ENCODE data around the gene ATP6V0A1.

ATP6V0A1 gene

GRCh38 chr17:42560246-42560645 is 101.6 kb downstream of the ATP6V0A1 start:
- Histone ChIP-seq H3K9ac (ENCODE audit: low read depth in 1 of 2, low read length in 2 of 2) (no peak overlapping the region), H3K4me1 (ENCODE audit: control insufficient read depth in 2 of 2, insufficient read depth in 2 of 2, low read length in 2 of 2) (peaks cover 26 to 36% of the 10 kb centered on the region in 2 donors), H3K9me3 (ENCODE audit: control insufficient read depth in 2 of 2, low read length in 2 of 2) (no peaks in the 10 kb centered on the region), H3K27me3 (ENCODE audit: control insufficient read depth in 2 of 2, insufficient read depth in 2 of 2, low read length in 2 of 2) (no peaks in the 10 kb centered on the region), H3K4me3 (ENCODE audit: low read length in 2 of 2) (no peak overlapping the region), H3K36me3 (ENCODE audit: control insufficient read depth in 2 of 2, insufficient read depth in 2 of 2, low read length in 2 of 2) (peaks cover 13 to 17% of the 10 kb centered on the region in 2 donors), H3K27ac (ENCODE audit: low read depth in 2 of 2, low read length in 2 of 2) (no peak overlapping the region)

GRCh38 chr17:42561897-42562387 is 103.3 kb downstream of the ATP6V0A1 start, which contains the start of gene COASY:
Gene COASY, plus strand, starts transcription at chr17:42562148. Its CDS starts 475 bp downstream, at chr17:42562623.
- Histone ChIP-seq H3K9ac (ENCODE audit: low read depth in 1 of 2, low read length in 2 of 2) (peak within 1 kb of the TSS; percentile 72 to 92), H3K4me1 (ENCODE audit: control insufficient read depth in 2 of 2, insufficient read depth in 2 of 2, low read length in 2 of 2) (peaks cover 31 to 41% of the 10 kb centered on the region in 2 donors)

GRCh38 chr17:42562388-42563142 is 103.9 kb downstream of the ATP6V0A1 start:
- Histone ChIP-seq H3K4me1 (ENCODE audit: control insufficient read depth in 2 of 2, insufficient read depth in 2 of 2, low read length in 2 of 2) (peaks cover 31 to 43% of the 10 kb centered on the region in 2 donors), H3K4me3 (ENCODE audit: low read length in 2 of 2) (peak overlapping the region; percentile 69 to 97), H3K27ac (ENCODE audit: low read depth in 2 of 2, low read length in 2 of 2) (peak overlapping the region; percentile 79 to 80), H3K9me3 (ENCODE audit: control insufficient read depth in 2 of 2, low read length in 2 of 2) (no peaks in the 10 kb centered on the region), H3K27me3 (ENCODE audit: control insufficient read depth in 2 of 2, insufficient read depth in 2 of 2, low read length in 2 of 2) (no peaks in the 10 kb centered on the region), H3K9ac (ENCODE audit: low read depth in 1 of 2, low read length in 2 of 2) (peak overlapping the region; percentile 72 to 92), H3K36me3 (ENCODE audit: control insufficient read depth in 2 of 2, insufficient read depth in 2 of 2, low read length in 2 of 2) (peaks cover 22 to 27% of the 10 kb centered on the region in 2 donors)

More at GRCh38 chr17:42561897-42562387, 103.3 kb downstream of the ATP6V0A1 start, which contains the start of gene COASY:
- H3K9me3 ChIP-seq (ENCODE audit: control insufficient read depth in 2 of 2, low read length in 2 of 2), result no peaks in the 10 kb centered on the region
- no peaks in the 10 kb centered on the region for H3K27me3 ChIP-seq (ENCODE audit: control insufficient read depth in 2 of 2, insufficient read depth in 2 of 2, low read length in 2 of 2)
- H3K4me3 ChIP-seq (ENCODE audit: low read length in 2 of 2), result peak within 1 kb of the TSS; percentile 69 to 97
- peak within 1 kb of the TSS; percentile 79 to 80 for H3K27ac ChIP-seq (ENCODE audit: low read depth in 2 of 2, low read length in 2 of 2)
- H3K36me3 ChIP-seq (ENCODE audit: control insufficient read depth in 2 of 2, insufficient read depth in 2 of 2, low read length in 2 of 2), result peaks cover 22 to 27% of the 10 kb centered on the region in 2 donors

GRCh38 chr17:42563143-42563509 is 104.4 kb downstream of the ATP6V0A1 start:
- Histone ChIP-seq H3K9ac (ENCODE audit: low read depth in 1 of 2, low read length in 2 of 2) (peak overlapping the region; percentile 72 to 92), H3K4me1 (ENCODE audit: control insufficient read depth in 2 of 2, insufficient read depth in 2 of 2, low read length in 2 of 2) (peaks cover 35 to 46% of the 10 kb centered on the region in 2 donors), H3K36me3 (ENCODE audit: control insufficient read depth in 2 of 2, insufficient read depth in 2 of 2, low read length in 2 of 2) (peaks cover 22 to 27% of the 10 kb centered on the region in 2 donors), H3K27me3 (ENCODE audit: control insufficient read depth in 2 of 2, insufficient read depth in 2 of 2, low read length in 2 of 2) (no peaks in the 10 kb centered on the region), H3K9me3 (ENCODE audit: control insufficient read depth in 2 of 2, low read length in 2 of 2) (no peaks in the 10 kb centered on the region), H3K27ac (ENCODE audit: low read depth in 2 of 2, low read length in 2 of 2) (peak overlapping the region in 1 of 2 donors; percentile 79), H3K4me3 (ENCODE audit: low read length in 2 of 2) (peak overlapping the region; percentile 69 to 97)

- H3K36me3 ChIP-seq (ENCODE audit: control insufficient read depth in 2 of 2, insufficient read depth in 2 of 2, low read length in 2 of 2), result peaks cover 24 to 30% of the 10 kb centered on the region in 2 donors
- H3K27ac ChIP-seq (ENCODE audit: low read depth in 2 of 2, low read length in 2 of 2), result no peak overlapping the region
- no peaks in the 10 kb centered on the region for H3K27me3 ChIP-seq (ENCODE audit: control insufficient read depth in 2 of 2, insufficient read depth in 2 of 2, low read length in 2 of 2)
- H3K4me1 ChIP-seq (ENCODE audit: control insufficient read depth in 2 of 2, insufficient read depth in 2 of 2, low read length in 2 of 2), result peaks cover 38 to 50% of the 10 kb centered on the region in 2 donors
- H3K4me3 ChIP-seq (ENCODE audit: low read length in 2 of 2), result peak overlapping the region; percentile 69 to 97
- no peaks in the 10 kb centered on the region for H3K9me3 ChIP-seq (ENCODE audit: control insufficient read depth in 2 of 2, low read length in 2 of 2)
- H3K9ac ChIP-seq (ENCODE audit: low read depth in 1 of 2, low read length in 2 of 2), result peak overlapping the region in 1 of 2 donors; percentile 72
Observed at GRCh38 chr17:42563543-42563942, 104.9 kb downstream of the ATP6V0A1 start.

GRCh38 chr17:42563950-42564349 is 105.3 kb downstream of the ATP6V0A1 start:
- H3K4me1 ChIP-seq (ENCODE audit: control insufficient read depth in 2 of 2, insufficient read depth in 2 of 2, low read length in 2 of 2), result peaks cover 38 to 51% of the 10 kb centered on the region in 2 donors
- no peaks in the 10 kb centered on the region for H3K27me3 ChIP-seq (ENCODE audit: control insufficient read depth in 2 of 2, insufficient read depth in 2 of 2, low read length in 2 of 2)
- H3K9ac ChIP-seq (ENCODE audit: low read depth in 1 of 2, low read length in 2 of 2), result peak overlapping the region in 1 of 2 donors; percentile 72
- H3K9me3 ChIP-seq (ENCODE audit: control insufficient read depth in 2 of 2, low read length in 2 of 2), result no peaks in the 10 kb centered on the region
- peak overlapping the region; percentile 69 to 97 for H3K4me3 ChIP-seq (ENCODE audit: low read length in 2 of 2)
- H3K27ac ChIP-seq (ENCODE audit: low read depth in 2 of 2, low read length in 2 of 2), result no peak overlapping the region
- peaks cover 28 to 34% of the 10 kb centered on the region in 2 donors for H3K36me3 ChIP-seq (ENCODE audit: control insufficient read depth in 2 of 2, insufficient read depth in 2 of 2, low read length in 2 of 2)

- H3K9me3 ChIP-seq (ENCODE audit: control insufficient read depth in 2 of 2, low read length in 2 of 2), result no peaks in the 10 kb centered on the region
- no peak overlapping the region for H3K4me3 ChIP-seq (ENCODE audit: low read length in 2 of 2)
- peaks cover 38 to 44% of the 10 kb centered on the region in 2 donors for H3K36me3 ChIP-seq (ENCODE audit: control insufficient read depth in 2 of 2, insufficient read depth in 2 of 2, low read length in 2 of 2)
- no peak overlapping the region for H3K9ac ChIP-seq (ENCODE audit: low read depth in 1 of 2, low read length in 2 of 2)
- peaks cover 34 to 44% of the 10 kb centered on the region in 2 donors for H3K4me1 ChIP-seq (ENCODE audit: control insufficient read depth in 2 of 2, insufficient read depth in 2 of 2, low read length in 2 of 2)
- H3K27ac ChIP-seq (ENCODE audit: low read depth in 2 of 2, low read length in 2 of 2), result no peak overlapping the region
- no peaks in the 10 kb centered on the region for H3K27me3 ChIP-seq (ENCODE audit: control insufficient read depth in 2 of 2, insufficient read depth in 2 of 2, low read length in 2 of 2)
Observed at GRCh38 chr17:42564815-42565522, 106.3 kb downstream of the ATP6V0A1 start.

- H3K27ac ChIP-seq (ENCODE audit: low read depth in 2 of 2, low read length in 2 of 2), result peak overlapping the region in 1 of 2 donors; percentile 97
- peaks cover 44 to 48% of the 10 kb centered on the region in 2 donors for H3K36me3 ChIP-seq (ENCODE audit: control insufficient read depth in 2 of 2, insufficient read depth in 2 of 2, low read length in 2 of 2)
- H3K27me3 ChIP-seq (ENCODE audit: control insufficient read depth in 2 of 2, insufficient read depth in 2 of 2, low read length in 2 of 2), result no peaks in the 10 kb centered on the region
- no peak overlapping the region for H3K9ac ChIP-seq (ENCODE audit: low read depth in 1 of 2, low read length in 2 of 2)
- no peaks in the 10 kb centered on the region for H3K9me3 ChIP-seq (ENCODE audit: control insufficient read depth in 2 of 2, low read length in 2 of 2)
- H3K4me3 ChIP-seq (ENCODE audit: low read length in 2 of 2), result no peak overlapping the region
- peaks cover 34 to 44% of the 10 kb centered on the region in 2 donors for H3K4me1 ChIP-seq (ENCODE audit: control insufficient read depth in 2 of 2, insufficient read depth in 2 of 2, low read length in 2 of 2)
Observed at GRCh38 chr17:42565523-42566214, 107.0 kb downstream of the ATP6V0A1 start.

GRCh38 chr17:42566215-42566882 is 107.7 kb downstream of the ATP6V0A1 start:
- Histone ChIP-seq H3K4me3 (ENCODE audit: low read length in 2 of 2) (peak overlapping the region; percentile 86 to 87), H3K4me1 (ENCODE audit: control insufficient read depth in 2 of 2, insufficient read depth in 2 of 2, low read length in 2 of 2) (peaks cover 32 to 41% of the 10 kb centered on the region in 2 donors), H3K27me3 (ENCODE audit: control insufficient read depth in 2 of 2, insufficient read depth in 2 of 2, low read length in 2 of 2) (no peaks in the 10 kb centered on the region), H3K9me3 (ENCODE audit: control insufficient read depth in 2 of 2, low read length in 2 of 2) (no peaks in the 10 kb centered on the region), H3K9ac (ENCODE audit: low read depth in 1 of 2, low read length in 2 of 2) (peak overlapping the region; percentile 65 to 91), H3K27ac (ENCODE audit: low read depth in 2 of 2, low read length in 2 of 2) (peak overlapping the region; percentile 97), H3K36me3 (ENCODE audit: control insufficient read depth in 2 of 2, insufficient read depth in 2 of 2, low read length in 2 of 2) (peaks cover 49 to 50% of the 10 kb centered on the region in 2 donors)

Data from mucosa of rectum (tissue), 2 donors.